Limb (tissue), 2 donors: ENCODE results near the gene EEFSEC.

Source experiments
- DNase-seq, 2 donors: peaks; one replicate each; pipeline ENCODE4 v3.0.0-alpha.2; 2016; ENCODE audit errors: extremely low spot score in 2 of 2

EEFSEC gene

DNA sequence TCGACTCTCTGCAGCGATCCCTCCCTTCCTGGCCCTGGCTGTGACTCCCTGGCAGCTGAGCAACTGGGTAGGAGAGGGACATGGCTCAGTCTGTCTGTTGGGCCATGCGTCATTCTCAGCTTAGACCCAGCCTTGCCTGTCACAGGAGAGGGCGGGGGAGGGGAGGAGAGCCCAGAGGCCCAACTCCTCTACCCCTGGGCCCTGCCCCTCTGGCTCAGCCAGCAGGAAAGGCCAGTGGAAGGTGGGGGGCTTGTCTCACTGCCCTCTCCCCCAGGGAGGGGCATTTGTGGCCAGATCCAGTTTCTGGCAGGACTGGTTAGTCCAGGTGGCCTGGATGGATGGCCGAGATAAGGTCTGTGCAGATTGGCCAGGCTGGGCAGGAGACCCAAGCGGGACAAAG is 281.8 kb downstream of the EEFSEC start:
- DNase-seq: no peak

GRCh38 chr3:128435561-128435960 is 282.3 kb downstream of the EEFSEC start:
- no peak for DNase-seq

GRCh38 chr3:128436214-128436613 is 282.9 kb downstream of the EEFSEC start:
- no peak for DNase-seq

- DNase-seq: no peak
Measured at GRCh38 chr3:128438488-128439072, 285.3 kb downstream of the EEFSEC start.

DNA sequence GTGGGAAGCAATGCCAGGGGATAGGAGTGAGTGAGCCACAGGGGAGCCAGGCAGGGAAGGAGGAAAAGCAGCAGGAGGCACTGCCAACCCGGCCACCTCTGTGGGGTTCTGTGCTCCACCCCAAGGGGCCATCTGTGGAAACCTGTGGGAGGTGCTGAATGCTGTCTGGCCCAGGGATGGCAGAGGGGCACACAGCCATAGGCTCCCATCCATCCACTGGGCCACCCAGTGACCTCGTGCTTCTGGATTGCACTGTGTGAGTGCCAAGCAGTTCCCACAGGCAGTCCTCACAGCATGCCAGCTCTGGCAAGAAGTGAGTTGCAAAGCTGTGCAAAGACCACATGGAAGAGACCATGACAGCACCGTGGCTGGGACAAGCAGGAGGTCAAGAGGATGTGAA is 285.9 kb downstream of the EEFSEC start:
- DNase-seq: no peak

DNA sequence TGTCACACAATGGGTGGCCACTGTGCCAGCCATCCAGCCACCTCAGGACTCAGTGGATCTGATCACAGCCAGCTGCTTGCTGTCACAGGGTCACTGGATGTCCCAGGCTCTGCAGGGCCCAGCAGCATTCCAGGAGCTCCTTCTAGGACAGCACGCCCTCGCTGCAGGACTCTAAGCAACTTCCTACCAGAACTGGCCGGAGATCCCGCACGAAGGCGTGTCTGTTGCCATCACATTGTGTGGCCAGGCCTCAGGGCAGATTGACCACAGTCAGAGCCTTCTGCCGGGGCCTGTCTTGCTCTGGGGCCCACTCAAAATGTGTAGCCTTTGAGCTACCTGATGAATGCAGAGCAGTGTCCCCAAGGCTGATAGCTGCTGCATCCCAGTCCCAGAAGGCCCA is 288.8 kb downstream of the EEFSEC start:
- no peak for DNase-seq

DNA sequence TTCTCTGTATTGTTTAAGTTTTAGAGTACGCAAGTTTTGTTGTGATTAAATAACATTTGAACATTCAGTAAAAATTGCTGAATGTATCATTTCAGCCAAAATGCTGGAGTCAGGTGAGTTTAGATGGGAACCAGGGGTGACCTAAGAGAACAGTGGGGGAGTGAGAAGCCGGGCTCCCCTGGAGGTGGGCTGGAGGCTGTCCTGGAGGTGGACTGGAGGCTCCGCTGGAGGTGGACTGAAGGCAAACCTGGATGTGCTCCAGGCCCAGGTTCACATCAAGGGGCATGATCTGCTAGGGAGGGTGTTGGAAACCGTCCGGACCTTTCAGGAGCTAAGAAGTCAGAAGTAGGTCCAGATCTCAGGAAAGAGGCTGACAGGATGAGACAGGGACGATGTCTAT is 289.7 kb downstream of the EEFSEC start:
- no peak for DNase-seq

GRCh38 chr3:128443771-128444170 is 290.5 kb downstream of the EEFSEC start:
- DNase-seq: no peak

DNA sequence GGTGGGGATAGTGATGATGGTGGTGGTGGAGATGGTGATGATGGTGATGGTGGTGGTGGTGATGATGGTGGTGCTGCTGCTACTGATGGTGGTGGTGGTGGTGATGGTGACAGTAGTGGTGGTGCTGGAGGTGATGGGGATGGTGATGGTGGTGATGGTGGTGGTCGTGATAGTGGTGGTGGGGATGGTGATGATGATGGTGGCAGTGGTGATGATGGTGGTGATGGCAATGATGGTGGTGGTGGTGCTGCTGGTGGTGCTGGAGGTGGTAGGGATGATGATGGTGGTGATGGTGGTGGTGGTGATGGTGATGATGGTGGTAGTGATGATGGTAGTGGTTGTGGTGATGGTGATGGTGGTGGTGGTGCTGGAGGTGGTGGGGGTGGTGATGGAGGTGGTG is 292.1 kb downstream of the EEFSEC start:
- DNase-seq: no peak

- DNase-seq: no peak
Measured at GRCh38 chr3:128446821-128447220, 293.5 kb downstream of the EEFSEC start.

DNA sequence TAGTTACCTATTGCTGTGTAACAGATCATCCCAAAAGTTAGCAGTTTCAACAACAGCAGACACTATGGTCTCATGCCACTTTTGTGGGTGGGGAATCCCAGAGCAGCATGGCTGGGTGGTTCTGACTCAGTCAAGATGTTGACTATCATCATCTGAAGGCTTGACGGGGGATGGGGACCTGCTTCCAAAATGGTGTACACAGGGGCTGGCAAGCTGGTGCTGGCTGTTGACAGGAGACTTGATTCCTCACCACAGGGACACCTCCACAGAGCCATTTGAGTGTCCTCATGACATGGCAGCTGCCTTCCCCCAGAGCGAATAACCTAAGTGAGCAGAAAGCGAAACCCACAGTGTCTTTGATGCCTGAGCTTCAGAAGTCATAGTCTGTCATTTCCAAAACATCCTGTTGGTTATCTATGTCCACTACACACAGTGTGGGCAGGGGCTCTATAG is 294.3 kb downstream of the EEFSEC start:
- no peak for DNase-seq

DNA sequence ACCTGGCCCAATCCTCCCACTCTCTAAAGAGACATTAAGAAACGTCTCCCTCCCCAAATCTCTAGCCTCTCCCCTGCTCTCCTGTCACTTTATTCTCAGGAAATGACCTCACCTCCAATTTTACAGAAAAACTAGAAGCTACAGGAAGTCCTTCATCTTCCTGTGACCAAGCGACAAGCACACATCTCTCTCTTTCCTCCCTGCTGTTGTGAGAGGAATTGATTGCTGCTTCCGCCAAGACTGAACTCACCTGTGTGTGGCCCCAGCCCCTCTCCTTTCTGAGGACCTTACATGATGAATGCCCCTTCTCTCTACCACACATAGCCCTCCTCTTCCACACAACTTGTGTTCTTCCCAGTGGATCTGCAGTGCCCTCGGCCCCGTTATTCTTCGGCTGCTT is 295.2 kb downstream of the EEFSEC start:
- no peak for DNase-seq

DNA sequence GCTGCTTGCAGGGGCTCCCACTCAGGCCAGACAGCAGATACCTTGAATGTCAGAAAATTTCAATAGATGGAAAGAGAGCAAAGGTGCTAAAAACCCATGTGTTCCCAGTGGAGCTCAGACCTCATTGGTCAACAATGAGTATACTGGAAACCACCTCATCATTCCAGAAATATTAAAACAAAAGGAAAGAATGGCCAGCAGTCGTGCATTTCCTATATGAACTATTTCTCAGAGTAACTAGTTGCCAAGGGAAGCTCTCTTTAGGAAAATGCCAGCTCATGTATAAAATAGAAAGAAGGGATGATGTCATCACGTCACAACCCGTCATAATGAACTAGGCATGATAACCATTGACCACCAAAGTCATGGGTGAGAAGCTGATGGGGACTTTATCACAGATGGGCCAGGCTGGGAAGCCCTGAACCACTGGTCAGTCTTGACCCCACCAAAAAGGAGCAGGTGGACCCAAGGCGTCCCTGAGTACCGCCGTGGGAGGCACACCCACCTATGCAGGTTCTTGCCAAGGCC is 295.9 kb downstream of the EEFSEC start:
- no peak for DNase-seq

GRCh38 chr3:128452120-128452519 is 298.8 kb downstream of the EEFSEC start:
- no peak for DNase-seq

GRCh38 chr3:128452678-128453275 is 299.5 kb downstream of the EEFSEC start:
- DNase-seq: no peak

GRCh38 chr3:128453501-128454309 is 300.4 kb downstream of the EEFSEC start:
- DNase-seq: no peak

DNA sequence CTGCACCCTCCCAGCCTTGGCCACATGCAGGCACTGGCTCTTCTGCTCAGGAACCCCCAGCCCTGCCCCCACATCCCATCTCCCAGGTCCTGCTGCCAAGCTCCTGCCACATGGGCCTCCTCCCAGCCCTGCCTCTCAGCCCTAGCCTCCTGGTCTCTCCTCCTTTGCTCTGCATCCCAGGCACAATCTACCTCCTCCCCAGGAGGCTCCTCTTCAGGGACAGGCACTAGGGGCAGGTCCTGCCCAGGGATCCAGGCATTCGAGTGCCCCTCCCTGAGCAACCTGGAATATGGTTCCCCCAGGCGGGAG is 301.0 kb downstream of the EEFSEC start:
- no peak for DNase-seq

DNA sequence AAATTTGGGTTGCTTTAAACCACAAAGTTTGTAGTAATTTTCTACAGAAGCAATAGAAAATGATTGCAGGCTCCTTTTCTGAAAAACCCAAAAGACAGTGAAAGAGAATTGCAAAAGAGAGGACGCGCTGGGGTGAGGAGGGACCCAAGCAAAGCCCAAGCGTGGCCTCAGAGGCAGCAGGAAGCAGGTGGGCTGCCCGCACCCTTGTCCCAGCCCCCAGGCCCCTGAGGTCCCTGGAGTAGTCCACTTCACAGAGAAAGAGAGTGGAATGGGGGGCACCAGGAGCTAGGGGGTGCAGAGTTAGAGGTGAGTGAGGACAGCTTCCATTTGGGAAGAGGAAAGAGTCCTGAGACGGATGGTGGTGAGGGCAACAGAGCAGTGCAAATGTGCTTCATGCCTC is 301.8 kb downstream of the EEFSEC start:
- no peak for DNase-seq

DNA sequence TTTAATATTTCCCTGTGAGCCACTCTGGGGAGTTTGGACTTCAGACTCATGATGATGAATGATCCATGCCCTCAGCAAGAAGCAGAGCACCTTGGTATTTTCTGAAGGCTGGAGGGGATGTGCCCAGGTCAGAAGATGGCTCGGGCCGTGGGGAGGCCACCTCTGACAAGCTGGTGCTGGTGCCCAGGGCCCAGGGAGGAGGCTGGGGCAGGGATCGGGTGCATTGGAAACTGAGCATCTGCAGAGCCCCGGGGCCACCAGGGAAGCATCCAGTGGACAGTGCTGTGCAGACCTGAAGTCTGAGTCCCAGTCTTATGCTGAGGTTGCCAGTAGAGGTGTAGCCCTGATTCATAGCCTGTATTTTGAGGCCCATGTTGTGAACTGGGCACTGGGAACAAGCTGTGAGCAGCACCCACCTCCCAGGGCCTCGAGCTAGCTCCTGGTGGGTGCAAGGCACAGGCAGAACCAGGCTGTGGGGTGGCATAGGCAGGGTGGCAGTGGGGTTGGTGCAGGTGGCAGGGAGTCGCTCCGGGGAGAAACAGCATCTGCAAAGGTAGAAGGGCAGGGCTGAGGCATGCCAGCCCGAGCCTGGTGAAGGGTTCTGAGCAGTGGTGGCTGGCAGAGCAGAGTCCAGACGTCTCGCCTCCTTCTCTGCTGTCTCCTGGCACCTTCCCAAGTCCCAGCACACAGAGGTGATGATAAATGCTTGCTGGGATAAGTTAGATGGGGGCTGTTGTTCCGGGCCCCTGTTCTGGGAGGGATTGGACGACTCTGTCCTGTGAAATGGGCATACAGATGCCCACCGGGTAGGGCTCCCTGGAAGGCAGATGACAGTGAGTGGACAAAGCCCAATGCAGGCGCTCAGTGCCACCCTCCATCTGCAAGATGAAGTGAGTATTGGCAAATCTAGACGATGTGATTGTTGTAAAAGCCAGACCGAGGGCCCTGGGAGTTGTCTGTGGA is 302.8 kb downstream of the EEFSEC start:
- DNase-seq: no peak

GRCh38 chr3:128456776-128457715 is 303.8 kb downstream of the EEFSEC start:
- no peak for DNase-seq
